ENCODE measurements around the gene APOD. TPM values are rescaled to one million over a fixed set of nuclear protein-coding genes. Genes with fewer than 3 reads are reported as not detected.
A peak's percentile ranks its signal among the peaks of the same experiment; 100 is the strongest.

APOD gene
- polyA plus RNA-seq, 1 donor = 37.8 TPM

DNA sequence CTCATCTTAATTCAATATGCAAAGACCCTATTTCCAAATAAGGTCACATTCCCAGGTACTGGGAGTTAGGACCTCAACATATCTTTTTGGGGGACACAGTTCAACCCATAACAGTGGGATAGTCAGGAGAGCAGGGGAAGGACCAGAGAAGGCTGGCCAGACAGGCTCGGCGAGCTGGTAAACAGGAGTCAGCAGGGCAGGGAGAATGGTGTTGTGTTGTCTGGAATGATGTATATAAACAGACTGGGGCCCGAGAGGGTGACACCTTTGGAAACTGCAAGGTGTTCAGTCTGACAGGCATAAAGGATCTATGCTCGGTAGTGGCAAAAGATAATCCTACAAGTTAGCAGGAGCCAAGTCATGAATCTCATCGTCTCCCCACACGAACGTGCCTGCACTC, 30.5 kb downstream of the APOD start:
- no peak for DNase-seq (ENCODE audit: low read depth)

DNA sequence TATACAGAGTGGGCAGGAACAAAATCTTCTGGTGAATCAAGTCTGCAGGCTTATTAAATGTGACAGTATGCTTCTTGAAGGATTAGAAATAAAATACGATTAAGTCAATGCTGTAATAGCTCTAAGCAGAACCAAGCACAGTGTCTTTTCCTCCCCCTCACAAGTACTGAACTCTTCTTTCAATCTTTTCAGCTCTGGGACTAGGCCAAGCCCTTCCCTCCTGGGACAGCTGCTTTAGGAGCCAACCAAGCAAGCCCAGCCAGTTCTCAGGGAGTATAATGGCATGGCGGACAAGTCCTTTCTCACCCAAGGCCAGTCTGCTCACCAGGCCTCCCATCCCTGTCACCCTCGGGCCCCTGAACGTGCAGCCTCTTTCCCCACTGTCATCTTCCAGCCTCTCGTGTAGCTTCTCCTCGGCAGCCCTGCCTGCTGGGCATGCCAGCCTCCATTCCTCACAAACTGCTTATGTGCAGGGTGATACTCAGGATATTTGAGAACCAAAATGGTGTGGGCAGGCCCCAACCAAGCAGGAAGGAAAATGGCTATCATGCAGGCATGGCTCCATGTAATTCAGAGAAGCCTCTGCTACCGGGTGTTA, 32.3 kb downstream of the APOD start:
- no peak for DNase-seq (ENCODE audit: low read depth)

- DNase-seq (ENCODE audit: low read depth) = no peak
These were observed 33.0 kb downstream of the APOD start for GRCh38 chr3:195550723-195551122.

GRCh38 chr3:195549931-195550519, 33.7 kb downstream of the APOD start:
- DNase-seq (ENCODE audit: low read depth) = no peak

DNA sequence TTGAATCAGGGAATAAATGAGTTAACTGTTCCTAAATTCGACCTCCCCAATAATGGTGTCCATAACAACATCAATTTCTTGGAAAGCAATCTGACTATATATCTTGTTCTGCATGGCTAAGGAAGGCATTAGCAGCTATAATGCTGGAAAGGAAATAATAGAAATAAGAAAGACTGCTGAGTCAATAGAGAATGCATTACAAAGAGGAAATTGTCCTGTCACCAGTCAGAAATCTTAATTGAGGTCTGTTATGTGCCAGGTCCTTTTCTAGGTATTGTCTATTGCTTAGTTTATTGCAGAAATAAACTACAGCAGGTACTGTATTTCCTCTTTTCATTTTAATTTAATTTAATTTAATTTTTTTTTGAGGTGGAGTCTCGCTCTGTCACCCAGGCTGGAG, 34.8 kb downstream of the APOD start:
- DNase-seq (ENCODE audit: low read depth) = no peak

- no peak for DNase-seq (ENCODE audit: low read depth)
These were observed 35.2 kb downstream of the APOD start for GRCh38 chr3:195548501-195548900.

DNA sequence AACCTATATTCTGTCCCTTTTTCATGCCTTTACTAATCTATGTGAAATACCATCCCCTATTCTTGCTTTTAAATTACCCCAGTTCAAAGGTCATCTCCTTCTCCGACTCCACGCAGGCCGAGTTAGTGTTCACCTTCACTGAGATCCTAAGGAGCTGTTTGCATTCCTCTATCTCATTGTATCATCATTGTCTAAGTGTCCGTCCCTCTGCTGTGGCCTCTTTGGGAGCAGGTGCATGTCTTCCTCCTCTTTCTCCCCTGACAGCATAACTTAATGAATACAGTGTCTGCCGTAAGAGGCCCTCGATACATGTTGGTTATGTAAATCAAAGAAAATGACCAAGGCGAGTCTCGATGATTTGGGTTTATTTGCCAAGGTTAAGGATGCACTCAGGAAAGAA, 35.7 kb downstream of the APOD start:
- DNase-seq (ENCODE audit: low read depth) = no peak

GRCh38 chr3:195546130-195546560, 37.6 kb downstream of the APOD start:
- no peak for DNase-seq (ENCODE audit: low read depth)

- no peak for DNase-seq (ENCODE audit: low read depth)
These were observed 39.1 kb downstream of the APOD start for GRCh38 chr3:195544634-195545033.

DNA sequence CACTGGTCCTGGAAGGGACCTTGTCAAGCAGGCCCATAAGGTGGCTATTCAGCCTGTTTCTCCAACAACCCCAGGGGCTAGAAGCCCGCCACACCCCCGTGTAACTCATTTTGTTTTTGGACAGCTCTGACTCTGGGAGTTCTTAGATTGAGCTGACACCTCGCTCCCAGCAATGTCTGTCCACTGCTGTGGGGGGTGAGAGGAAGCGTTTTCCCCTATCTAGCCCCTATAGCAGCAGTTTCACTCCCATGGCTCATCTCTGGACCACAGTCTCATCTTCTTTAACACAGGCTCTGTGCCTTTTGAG, 39.6 kb downstream of the APOD start:
- DNase-seq (ENCODE audit: low read depth) = no peak

DNA sequence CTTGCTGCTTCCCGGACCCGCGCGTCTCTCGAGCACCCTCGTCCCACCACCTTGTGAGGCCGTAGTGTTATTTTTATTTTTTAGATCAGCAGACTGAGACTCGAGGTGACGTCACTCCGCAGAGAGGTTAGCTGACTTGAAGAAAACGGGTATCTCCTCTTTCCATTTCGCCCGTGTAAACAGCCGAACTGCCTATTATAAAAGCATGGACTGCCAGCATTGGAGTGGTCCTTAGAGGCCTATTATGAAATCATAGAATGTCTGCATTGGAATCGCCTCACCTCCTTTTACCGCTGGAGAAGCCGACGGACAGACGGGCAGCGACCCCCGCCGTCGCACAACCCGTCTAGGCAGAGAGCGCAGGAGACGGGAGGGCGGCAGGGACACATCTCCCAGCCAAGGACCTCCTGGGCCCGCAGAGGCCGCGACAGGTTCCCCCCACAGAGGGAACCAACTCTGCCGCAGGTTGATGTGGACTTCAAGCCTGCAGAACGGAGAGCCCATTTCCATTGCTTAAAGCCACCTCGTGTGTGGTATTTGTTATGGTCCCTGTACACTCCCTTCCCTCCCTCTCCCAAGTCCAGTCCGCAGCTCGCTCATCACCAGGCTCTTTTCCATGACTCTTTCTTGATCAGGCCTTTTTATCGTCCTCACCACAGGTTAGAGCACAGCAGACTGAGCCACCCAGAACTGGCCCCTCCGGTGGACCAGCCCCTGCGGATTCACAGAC, 40.1 kb downstream of the APOD start:
- DNase-seq (ENCODE audit: low read depth) = no peak

DNA sequence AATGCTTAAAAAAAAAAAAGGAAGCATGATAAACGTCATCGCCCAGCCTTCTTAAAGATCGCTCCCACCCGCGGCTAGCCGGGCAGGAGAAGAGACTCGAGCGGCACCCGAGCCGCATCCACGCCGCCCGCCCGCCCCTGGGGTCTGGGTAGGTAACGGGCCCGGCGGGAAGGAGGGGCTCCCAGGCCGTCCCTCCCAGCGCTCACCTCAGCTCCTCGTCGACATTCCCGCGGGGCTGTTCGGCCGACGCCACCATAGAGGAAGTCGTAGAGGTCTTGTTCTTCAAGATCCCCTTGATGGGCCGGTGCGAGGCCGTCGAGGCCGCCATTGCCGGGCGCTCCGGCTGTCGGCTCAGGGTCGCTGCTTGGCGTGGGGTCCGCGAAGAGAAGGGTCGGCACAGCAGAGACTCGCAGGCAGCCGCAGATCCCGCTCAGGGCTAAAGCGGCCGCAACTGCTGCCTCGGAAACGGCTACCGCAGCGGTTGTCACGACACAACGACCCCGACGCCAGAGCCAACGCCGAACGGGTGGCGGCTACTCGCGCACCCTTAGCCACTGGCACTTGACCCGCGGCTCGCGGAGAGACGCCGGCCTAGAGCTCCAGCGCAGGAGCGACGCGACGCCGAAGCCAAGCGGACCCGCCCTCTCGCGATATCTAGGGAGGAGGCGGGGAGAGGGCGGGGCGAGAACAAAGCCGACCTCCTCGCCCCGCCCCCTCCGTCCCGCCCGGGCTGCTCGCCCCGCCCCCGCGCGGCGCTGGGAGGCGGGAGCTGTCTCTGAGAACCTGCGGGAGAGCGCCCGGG, 40.8 kb downstream of the APOD start, which contains the start of gene PPP1R2:
Gene PPP1R2 (minus strand): TSS at position 628 of the 802 bp plus-strand sequence. CDS start 300 bp downstream, at position 328.
- DNase-seq (ENCODE audit: low read depth) = peak; percentile 69

DNA sequence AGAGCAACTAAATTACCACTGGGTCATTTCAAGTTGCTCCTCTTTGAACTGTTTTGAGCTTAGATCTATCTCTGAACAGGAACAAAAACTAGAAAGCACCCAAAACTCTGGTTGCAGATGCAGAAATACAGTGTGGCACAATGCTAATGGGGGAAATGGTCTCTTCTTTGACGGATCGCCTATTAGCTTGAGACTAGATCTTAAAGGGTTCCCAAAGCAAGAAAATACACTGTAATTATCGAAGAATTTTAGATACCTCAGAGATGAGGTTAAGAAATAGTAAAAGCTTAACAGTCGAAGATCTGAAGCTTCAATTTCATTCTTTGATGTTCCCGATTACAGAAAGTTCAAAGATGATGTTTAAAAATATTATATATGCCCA, 41.4 kb downstream of the APOD start:
- DNase-seq (ENCODE audit: low read depth) = no peak

GRCh38 chr3:195540511-195540910, 43.2 kb downstream of the APOD start:
- DNase-seq (ENCODE audit: low read depth) = no peak

GRCh38 chr3:195540027-195540426, 43.7 kb downstream of the APOD start:
- no peak for DNase-seq (ENCODE audit: low read depth)

- DNase-seq (ENCODE audit: low read depth) = no peak
These were observed 44.3 kb downstream of the APOD start for GRCh38 chr3:195539479-195539878.

GRCh38 chr3:195537995-195538394, 45.7 kb downstream of the APOD start:
- no peak for DNase-seq (ENCODE audit: low read depth)

DNA sequence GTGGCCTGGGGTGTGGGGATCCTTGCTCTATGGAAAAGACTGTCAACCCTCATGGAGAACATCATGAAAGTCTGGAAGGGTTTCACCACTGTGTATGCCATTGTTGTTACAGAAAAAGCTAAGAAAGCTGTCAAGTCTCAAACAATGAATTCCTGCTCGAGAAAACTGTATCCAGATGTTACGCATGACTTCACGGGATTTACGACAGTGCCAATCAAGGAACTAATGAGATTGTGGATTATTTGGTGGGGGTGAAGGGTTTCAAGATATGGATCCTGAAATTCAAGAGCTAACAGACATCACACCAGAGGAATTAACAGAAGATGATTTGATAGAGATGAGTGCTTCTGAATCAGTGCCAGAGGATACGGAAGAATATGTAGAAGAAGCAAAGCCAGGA, 48.4 kb downstream of the APOD start:
- no peak for DNase-seq (ENCODE audit: low read depth)

GRCh38 chr3:195532834-195533233, 50.9 kb downstream of the APOD start:
- DNase-seq (ENCODE audit: low read depth) = no peak

- no peak for DNase-seq (ENCODE audit: low read depth)
These were observed 51.4 kb downstream of the APOD start for GRCh38 chr3:195532345-195532744.

- no peak for DNase-seq (ENCODE audit: low read depth)
These were observed 52.1 kb downstream of the APOD start for GRCh38 chr3:195531683-195532082.

DNA sequence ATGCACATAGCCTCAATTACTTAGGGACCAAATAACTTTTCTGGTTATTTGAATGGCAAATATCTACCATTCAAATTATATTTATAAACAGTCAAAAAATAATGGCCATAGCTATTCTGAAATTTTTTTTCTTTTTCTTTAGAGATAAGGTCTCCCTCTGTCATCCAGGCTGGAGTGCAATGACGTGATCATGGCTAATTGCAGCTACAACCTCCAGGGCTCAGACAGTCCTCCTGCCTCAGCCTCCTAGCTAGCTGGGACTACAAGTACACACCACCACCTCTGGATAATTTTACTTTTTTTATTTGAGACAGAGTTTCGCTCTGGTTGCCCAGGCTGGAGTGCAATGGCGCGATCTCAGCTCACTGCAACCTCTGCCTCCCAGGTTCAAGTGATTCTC, 57.2 kb downstream of the APOD start:
- DNase-seq (ENCODE audit: low read depth) = no peak
